WTC11 (cell line): ENCODE results near the gene SNCA. TPM values are rescaled to one million over a fixed set of nuclear protein-coding genes. Genes with fewer than 3 reads are reported as not detected.

Experiments
- ATAC-seq: fragments of 200-7000 bp; cut with Tn5 transposase; 2 replicates; pipeline ENCODE4 v1.10.0; 2021; ENCODE audit warnings: mild to moderate bottlenecking, moderate library complexity
- CTCF ChIA-PET: fragments of 300-600 bp; sonication (Branson Sonifier 250); formaldehyde crosslinking; loops from one replicate; lab custom pipeline; 2021; ENCODE audit warnings: antibody characterized with exemption; lab: Charles Lee
- POLR2A ChIA-PET: fragments of 350-600 bp; sonication (Branson Sonifier 250); formaldehyde crosslinking; loops from one replicate; lab custom pipeline; 2021; ENCODE audit warnings: antibody characterized with exemption; lab: Charles Lee
- DNase-seq: peaks from one replicate; pipeline ENCODE4 v3.0.0; 2021; ENCODE audit warnings: low spot score
- H3K27ac Mint-ChIP-seq: 2 replicates; pipeline ENCODE4 v1.8.0; 2021; ENCODE audit warnings: mixed read lengths
- H3K27me3 Mint-ChIP-seq: 2 replicates; pipeline ENCODE4 v1.8.0; 2021; ENCODE audit warnings: low read depth, mild to moderate bottlenecking, moderate library complexity, mixed read lengths
- H3K36me3 Mint-ChIP-seq: 2 replicates; pipeline ENCODE4 v1.8.0; 2021; ENCODE audit warnings: mixed read lengths
- H3K4me1 Mint-ChIP-seq: 2 replicates; pipeline ENCODE4 v1.8.0; 2022; ENCODE audit warnings: mixed read lengths
- H3K4me3 Mint-ChIP-seq: 2 replicates; pipeline ENCODE4 v1.8.0; 2021; ENCODE audit warnings: mild to moderate bottlenecking, moderate library complexity, mixed read lengths
- H3K9me3 Mint-ChIP-seq: 2 replicates; pipeline ENCODE4 v1.8.0; 2021; ENCODE audit warnings: mixed read lengths
- ATF2 ChIP-seq: sonication (generic); formaldehyde crosslinking; IDR thresholded peaks from 2 replicates; pipeline ENCODE4 v1.8.1; 2022; ENCODE audit warnings: low read depth, missing genetic modification reagents, borderline replicate concordance
- CDX4 ChIP-seq: fragments of 250-450 bp; sonication (Bioruptor Pico); IDR thresholded peaks from 2 replicates; pipeline ENCODE4 v1.9.0; 2021; ENCODE audit warnings: moderate library complexity, mild to moderate bottlenecking, inconsistent platforms, borderline replicate concordance
- ELF4 ChIP-seq: sonication (generic); formaldehyde crosslinking; IDR thresholded peaks from 2 replicates; pipeline ENCODE4 v1.8.1; 2022; ENCODE audit warnings: low read depth, mild to moderate bottlenecking, moderate library complexity, missing genetic modification reagents
- ERG ChIP-seq: fragments of 250-450 bp; sonication (Bioruptor Pico); IDR thresholded peaks from 2 replicates; pipeline ENCODE4 v1.8.0; 2021; ENCODE audit warnings: mild to moderate bottlenecking
- FOXJ3 ChIP-seq: sonication (generic); formaldehyde crosslinking; IDR thresholded peaks from 2 replicates; pipeline ENCODE4 v1.9.0; 2021; ENCODE audit warnings: missing genetic modification reagents, mild to moderate bottlenecking, borderline replicate concordance
- FOXP1 ChIP-seq: sonication (generic); formaldehyde crosslinking; IDR thresholded peaks from 2 replicates; pipeline ENCODE4 v1.8.0; 2022; ENCODE audit warnings: missing genetic modification reagents, mild to moderate bottlenecking, moderate library complexity, borderline replicate concordance
- GABPB1 ChIP-seq: sonication (generic); formaldehyde crosslinking; IDR thresholded peaks from 2 replicates; pipeline ENCODE4 v1.8.1; 2023; ENCODE audit warnings: mild to moderate bottlenecking, missing genetic modification reagents
- MLX ChIP-seq: sonication (generic); formaldehyde crosslinking; IDR thresholded peaks from 2 replicates; pipeline ENCODE4 v1.8.1; 2023; ENCODE audit warnings: mild to moderate bottlenecking, missing genetic modification reagents, moderate library complexity
- MYBL2 ChIP-seq: sonication (generic); formaldehyde crosslinking; IDR thresholded peaks from 2 replicates; pipeline ENCODE4 v1.8.1; 2023; ENCODE audit warnings: mild to moderate bottlenecking, moderate library complexity, missing genetic modification reagents
- NFE2L1 ChIP-seq: sonication (generic); formaldehyde crosslinking; IDR thresholded peaks from 2 replicates; pipeline ENCODE4 v1.8.1; 2023; ENCODE audit warnings: missing genetic modification reagents
- NR1H2 ChIP-seq: sonication (generic); formaldehyde crosslinking; IDR thresholded peaks from 2 replicates; pipeline ENCODE4 v1.9.0; 2021; ENCODE audit warnings: mild to moderate bottlenecking, moderate library complexity, missing genetic modification reagents
- PREB ChIP-seq: sonication (generic); formaldehyde crosslinking; IDR thresholded peaks from 2 replicates; pipeline ENCODE4 v1.8.1; 2022; ENCODE audit warnings: mild to moderate bottlenecking, missing genetic modification reagents, moderate library complexity, borderline replicate concordance
- SMAD3 ChIP-seq: sonication (generic); formaldehyde crosslinking; IDR thresholded peaks from 2 replicates; pipeline ENCODE4 v1.8.0; 2022; ENCODE audit warnings: missing genetic modification reagents, mild to moderate bottlenecking, borderline replicate concordance
- SOX15 ChIP-seq: fragments of 250-450 bp; sonication (Bioruptor Pico); IDR thresholded peaks from 2 replicates; pipeline ENCODE4 v1.9.0; 2021; ENCODE audit warnings: mild to moderate bottlenecking
- ZMAT4 ChIP-seq: fragments of 250-450 bp; sonication (Bioruptor Pico); IDR thresholded peaks from 2 replicates; pipeline ENCODE4 v1.9.0; 2021; ENCODE audit warnings: mild to moderate bottlenecking
- ZNF121 ChIP-seq: sonication (generic); formaldehyde crosslinking; IDR thresholded peaks from 2 replicates; pipeline ENCODE4 v1.8.0; 2023; ENCODE audit warnings: missing genetic modification reagents
- ZNF263 ChIP-seq: sonication (generic); formaldehyde crosslinking; IDR thresholded peaks from 2 replicates; pipeline ENCODE4 v1.8.1; 2022; ENCODE audit warnings: low read depth, mild to moderate bottlenecking, moderate library complexity, missing genetic modification reagents
- ZNF281 ChIP-seq: sonication (generic); formaldehyde crosslinking; IDR thresholded peaks from 2 replicates; pipeline ENCODE4 v1.8.0; 2023; ENCODE audit warnings: mild to moderate bottlenecking, missing genetic modification reagents
- ZNF396 ChIP-seq: fragments of 250-450 bp; sonication (Bioruptor Pico); IDR thresholded peaks from 2 replicates; pipeline ENCODE4 v1.8.0; 2021; ENCODE audit warnings: mild to moderate bottlenecking, moderate library complexity, borderline replicate concordance
- ZNF425 ChIP-seq: fragments of 250-450 bp; sonication (Bioruptor Pico); conservative IDR thresholded peaks from 2 replicates; pipeline ENCODE4 v1.9.0; 2021; ENCODE audit warnings: mild to moderate bottlenecking
- total RNA-seq: library from RNA; stranded (reverse); gene quantifications from 3 replicates; pipeline ENCODE4 v1.2.3, GENCODE V29; 2021

The SNCA gene
- total RNA-seq, 1 experiment from 2014 or later: 15.0 TPM

GRCh38 chr4:89788206-89789072, 48.5 kb downstream of the SNCA start:
- Mint-ChIP-seq H3K27me3 (no peaks in the 10 kb centered on the region), H3K4me1 (no peaks in the 10 kb centered on the region), H3K27ac (no peak overlapping the region), H3K9me3 (no peaks in the 10 kb centered on the region), H3K36me3 (no peaks in the 10 kb centered on the region)
- ATAC-seq (no peak), DNase-seq (no peak)
- ChIA-PET POLR2A (no interaction called here), CTCF (no interaction called here)
- TF ChIP-seq ERG (no peak), ELF4 (CRISPR knock-in tag) (no peak), MYBL2 (CRISPR knock-in tag) (no peak), ZMAT4 (CRISPR knock-in tag) (no peak), ZNF396 (CRISPR knock-in tag) (no peak), FOXJ3 (no peak), ZNF425 (CRISPR knock-in tag) (no peak), SOX15 (no peak), ATF2 (CRISPR knock-in tag) (no peak), ZNF121 (CRISPR knock-in tag) (no peak), PREB (no peak), SMAD3 (CRISPR knock-in tag) (no peak), GABPB1 (CRISPR knock-in tag) (no peak), CDX4 (no peak), ZNF281 (CRISPR knock-in tag) (no peak), MLX (CRISPR knock-in tag) (no peak), ZNF263 (no peak), NFE2L1 (CRISPR knock-in tag) (no peak), FOXP1 (CRISPR knock-in tag) (no peak), NR1H2 (CRISPR knock-in tag) (no peak)
- TF ChIP-seq, all 79 proteins: peak for 0
- no peak overlapping the region for H3K4me3 Mint-ChIP-seq
